H54 (cell line): ENCODE measurements around the gene SRPX2.

Source experiments
- DNase-seq: peaks from one replicate; pipeline ENCODE4 v3.0.0; 2011; ENCODE audit warnings: low spot score, mixed read lengths; ENCODE audit not compliant: insufficient read length
- FAIRE-seq: peaks from 3 replicates; lab custom pipeline; 2011; peaks lifted over from hg19 to GRCh38; lab: Jason Lieb, UNC
- POLR2A ChIP-seq: IDR thresholded peaks from 2 replicates; pipeline ENCODE4 v1.6.1; 2011; ENCODE audit warnings: low read depth, mild to moderate bottlenecking, low read length

SRPX2 gene

DNA sequence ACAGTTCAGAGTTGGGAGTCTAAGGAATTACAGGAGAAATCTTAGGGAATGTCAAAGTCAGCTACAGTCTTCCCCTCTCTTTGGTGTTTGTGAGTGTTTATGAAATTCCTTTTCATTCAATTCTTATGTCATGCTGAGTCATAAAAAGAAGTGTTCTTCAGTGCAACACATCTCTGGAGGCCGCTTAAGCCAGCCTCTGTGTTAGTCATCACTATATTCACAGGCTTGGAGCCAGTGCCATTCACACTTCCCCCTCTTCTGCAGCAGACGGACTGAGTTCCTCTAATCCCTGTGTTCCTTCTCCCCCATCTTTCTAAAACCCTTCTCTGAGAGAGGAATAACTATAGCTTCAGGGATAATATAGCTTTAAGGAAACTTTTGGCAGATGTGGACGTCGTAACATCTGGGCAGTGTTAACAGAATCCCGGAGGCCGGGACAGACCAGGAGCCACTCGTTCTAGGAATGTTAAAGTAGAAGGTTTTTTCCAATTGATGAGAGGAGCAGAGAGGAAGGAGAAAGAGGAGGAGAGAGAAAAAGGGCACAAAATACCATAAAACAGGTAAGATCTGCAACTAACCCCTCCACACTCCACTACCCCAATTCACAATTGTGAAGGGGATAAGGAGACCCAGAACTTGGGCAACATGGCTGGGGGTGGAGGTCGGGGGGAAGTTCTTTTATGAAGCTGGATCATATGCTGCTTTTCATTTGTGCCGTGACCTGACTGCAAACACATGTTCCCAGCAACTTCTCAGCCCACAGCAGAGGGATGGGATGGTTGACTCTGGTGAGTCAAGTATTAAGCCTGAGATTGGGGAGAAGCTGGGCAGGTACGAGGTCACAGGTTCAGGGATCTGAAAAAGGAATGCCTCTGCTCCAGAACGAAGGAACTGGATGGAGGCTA is at the start of gene SRPX2:
TSS of gene SRPX2 (plus strand) at position 244 of the 905 bp plus-strand sequence. CDS start 2,124 bp downstream, outside the sequence.
- TF ChIP-seq POLR2A = no peak
- peak; percentile 97 for FAIRE-seq
- peak; percentile 33 for DNase-seq

GRCh38 chrX:100596601-100597000 is 47.4 kb upstream of the SRPX2 start:
- FAIRE-seq = no peak
- TF ChIP-seq POLR2A = no peak
- no peak for DNase-seq

DNA sequence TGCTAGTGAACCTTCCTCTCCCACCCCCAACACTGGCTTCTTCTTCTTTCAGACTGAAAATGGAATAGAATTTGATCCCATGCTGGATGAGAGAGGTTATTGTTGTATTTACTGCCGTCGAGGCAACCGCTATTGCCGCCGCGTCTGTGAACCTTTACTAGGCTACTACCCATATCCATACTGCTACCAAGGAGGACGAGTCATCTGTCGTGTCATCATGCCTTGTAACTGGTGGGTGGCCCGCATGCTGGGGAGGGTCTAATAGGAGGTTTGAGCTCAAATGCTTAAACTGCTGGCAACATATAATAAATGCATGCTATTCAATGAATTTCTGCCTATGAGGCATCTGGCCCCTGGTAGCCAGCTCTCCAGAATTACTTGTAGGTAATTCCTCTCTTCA is 44.5 kb upstream of the SRPX2 start:
- no peak for TF ChIP-seq POLR2A
- no peak for FAIRE-seq
- no peak for DNase-seq

DNA sequence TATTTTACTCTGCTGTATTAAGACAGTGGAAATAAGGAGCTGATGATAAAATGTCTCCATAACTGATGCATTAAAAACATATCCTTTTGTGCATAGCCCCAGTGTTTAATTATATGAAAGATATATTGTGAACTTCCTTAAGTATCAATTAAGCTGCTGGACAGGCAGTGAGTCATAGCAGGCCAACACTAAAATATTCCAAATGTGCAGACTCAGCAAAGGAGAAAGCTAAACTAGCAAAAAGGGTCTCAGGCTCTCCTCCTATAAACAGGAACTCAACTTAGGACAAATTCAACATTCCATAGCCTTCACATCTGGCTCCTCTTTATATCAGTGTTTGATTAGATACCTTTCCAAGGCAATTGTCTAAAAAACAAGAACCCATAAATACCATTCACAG is 43.7 kb upstream of the SRPX2 start:
- no peak for TF ChIP-seq POLR2A
- DNase-seq = no peak
- no peak for FAIRE-seq

GRCh38 chrX:100600758-100601157 is 43.2 kb upstream of the SRPX2 start:
- DNase-seq (no peak), FAIRE-seq (no peak)
- TF ChIP-seq POLR2A = no peak

DNA sequence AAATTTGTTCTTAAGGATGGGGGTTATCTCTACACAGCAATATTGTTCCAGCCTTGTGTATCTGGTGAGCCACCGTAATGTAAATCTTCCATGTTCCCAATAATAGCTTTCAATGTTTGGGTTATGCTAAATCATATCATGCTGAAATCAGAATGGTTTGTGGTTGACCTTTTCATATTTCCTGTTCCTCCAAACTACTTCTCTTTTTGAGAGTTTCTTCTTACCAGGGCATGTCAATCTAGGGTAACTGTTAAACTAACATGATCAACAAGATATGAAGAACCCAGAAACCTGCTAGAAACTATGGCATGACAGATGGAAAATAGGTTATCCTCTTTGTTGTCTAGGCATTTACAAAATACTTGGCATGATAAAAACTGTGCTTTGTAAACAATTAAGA is 37.2 kb upstream of the SRPX2 start:
- TF ChIP-seq POLR2A = no peak
- DNase-seq = no peak
- FAIRE-seq = no peak

- TF ChIP-seq POLR2A = no peak
- FAIRE-seq (no peak), DNase-seq (no peak)
These were observed 34.4 kb upstream of the SRPX2 start for GRCh38 chrX:100609591-100609990.

DNA sequence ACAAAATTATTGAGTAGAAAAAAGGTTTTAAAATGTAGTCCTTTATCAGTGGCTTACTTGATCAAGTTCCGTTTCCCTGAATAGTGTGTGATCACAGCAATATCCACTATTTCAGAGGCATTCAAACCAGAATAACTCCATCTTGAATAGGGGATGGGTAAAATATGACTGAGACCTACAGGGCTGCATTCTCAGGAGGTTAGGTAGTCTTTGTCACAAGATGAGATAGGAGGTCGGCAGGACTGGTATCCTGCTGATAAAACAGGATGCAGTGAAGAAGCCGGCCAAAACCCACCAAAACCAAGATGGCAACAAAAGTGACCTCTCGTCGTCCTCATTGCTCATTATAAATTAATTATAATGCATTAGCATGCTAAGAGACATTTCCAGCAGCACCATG is 32.0 kb upstream of the SRPX2 start:
- FAIRE-seq (no peak), DNase-seq (no peak)
- TF ChIP-seq POLR2A = no peak

- DNase-seq = peak; percentile 9
- peak; percentile 64 for FAIRE-seq
- no peak for TF ChIP-seq POLR2A
These were observed 29.0 kb upstream of the SRPX2 start for GRCh38 chrX:100615005-100615404.

DNA sequence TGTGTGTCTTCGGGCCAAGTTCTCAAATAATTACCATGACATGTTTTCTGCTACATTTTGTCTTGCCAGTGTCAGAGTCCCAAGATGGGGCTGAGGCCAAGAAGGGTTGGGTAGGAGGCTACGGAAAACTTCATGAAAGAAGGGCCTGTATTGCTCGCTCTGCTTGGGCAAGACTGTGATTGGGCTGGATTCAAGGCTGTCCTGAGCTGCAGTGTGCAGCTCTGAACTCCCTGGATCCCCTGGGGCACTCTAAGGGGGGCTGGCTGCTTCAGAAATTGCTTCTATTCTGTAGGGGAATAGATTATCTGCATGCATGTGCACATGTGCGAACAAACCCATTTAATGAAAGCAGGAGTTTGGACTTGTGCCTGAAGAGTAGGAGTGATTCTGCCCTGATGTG is 21.0 kb upstream of the SRPX2 start:
- no peak for TF ChIP-seq POLR2A
- FAIRE-seq = no peak

DNA sequence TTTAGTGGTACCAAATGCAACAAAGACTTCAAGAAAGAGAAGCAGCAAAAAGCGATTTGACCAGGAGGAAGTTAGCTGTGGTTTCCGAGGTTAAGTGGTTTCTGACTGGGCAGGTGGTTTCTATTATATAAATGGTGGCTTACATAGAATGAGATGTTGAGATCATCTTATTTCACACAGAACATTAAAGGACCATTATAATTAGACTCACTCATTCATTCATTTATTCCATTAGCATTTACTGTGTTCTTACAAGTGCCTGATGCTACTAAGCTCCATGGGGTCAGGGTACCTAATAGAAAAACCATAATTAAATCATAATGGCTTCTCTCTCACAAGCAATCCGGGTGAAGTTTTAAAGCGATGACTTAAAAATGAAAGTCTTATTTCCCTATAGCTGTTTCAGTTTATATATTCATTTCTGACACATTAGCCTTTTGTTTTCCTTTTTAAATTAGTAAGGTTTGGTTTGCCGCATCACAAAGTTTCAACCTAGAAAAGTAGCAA is 18.0 kb upstream of the SRPX2 start:
- no peak for TF ChIP-seq POLR2A
- no peak for FAIRE-seq
- DNase-seq = no peak

More for the DNA sequence above, 21.0 kb upstream of the SRPX2 start:
- DNase-seq = no peak

DNA sequence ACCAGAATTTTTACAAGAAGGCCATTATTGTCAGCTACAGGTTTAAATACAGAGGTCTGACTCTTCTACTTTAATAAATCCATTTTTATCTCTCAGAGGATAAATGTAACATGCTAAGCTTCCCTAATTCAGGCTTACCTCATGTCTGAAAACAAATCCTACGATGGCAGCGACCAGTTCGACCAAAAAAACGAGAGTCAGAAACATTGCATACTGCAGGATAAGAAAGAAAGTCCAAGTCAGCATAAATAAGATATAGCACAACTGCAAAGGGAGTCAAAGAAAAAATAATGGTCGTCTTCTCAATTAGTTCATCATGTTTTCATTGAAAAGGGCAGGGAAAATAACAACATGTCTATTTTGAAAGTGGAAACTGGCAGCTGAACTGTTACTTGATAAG is 9.0 kb upstream of the SRPX2 start:
- DNase-seq (no peak), FAIRE-seq (no peak)
- no peak for TF ChIP-seq POLR2A

DNA sequence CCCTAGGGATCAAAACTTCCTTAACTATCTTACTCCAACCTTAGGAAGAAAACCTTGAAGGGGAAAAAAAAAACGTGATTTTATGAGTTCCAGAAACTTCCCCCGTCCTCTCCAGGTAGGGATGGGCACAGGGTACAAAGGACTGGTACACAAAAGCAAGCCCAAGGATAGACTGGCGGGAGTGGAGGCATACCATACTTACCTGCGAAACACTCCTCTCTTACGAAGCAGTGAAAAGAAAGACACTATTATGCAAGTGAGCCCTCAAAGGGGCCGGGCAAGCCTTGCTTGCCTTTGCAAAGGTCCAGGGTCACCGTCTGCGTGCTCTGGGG is 8.0 kb upstream of the SRPX2 start:
- no peak for DNase-seq
- no peak for TF ChIP-seq POLR2A
- FAIRE-seq = no peak

DNA sequence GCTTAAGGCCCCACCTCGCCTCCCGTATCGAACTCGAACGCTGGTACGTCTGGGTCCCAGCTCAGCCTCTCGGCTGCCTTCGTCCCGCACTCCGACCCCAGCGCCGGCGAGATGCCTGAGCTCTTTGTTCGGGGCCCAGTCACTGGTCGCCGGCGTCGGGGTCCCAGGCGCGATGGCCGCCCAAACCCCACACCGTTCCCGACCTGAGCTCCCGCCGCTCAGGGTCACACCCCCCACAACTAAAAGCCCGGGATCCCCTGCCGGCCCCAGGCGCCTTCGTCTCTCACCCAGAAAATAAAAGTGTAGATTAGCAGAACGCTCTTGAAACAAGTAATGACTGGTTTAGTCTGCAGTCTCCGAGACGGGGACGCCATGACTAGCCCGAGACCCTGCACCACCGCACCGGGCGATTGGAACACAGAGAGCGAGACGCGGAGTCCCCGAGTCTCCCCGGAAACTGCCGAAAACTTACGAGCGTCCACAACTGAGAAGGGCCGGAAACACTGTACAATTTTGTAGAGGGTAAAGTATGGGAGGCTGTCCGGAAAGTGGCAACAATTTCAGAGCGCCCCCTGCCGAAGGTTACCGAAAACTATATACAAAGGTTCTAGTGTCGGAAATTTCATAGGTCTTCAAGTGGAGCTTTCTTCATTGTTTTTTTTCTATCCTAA is 7.5 kb upstream of the SRPX2 start, which contains the start of gene TSPAN6:
TSS of gene TSPAN6 (minus strand) at position 486 of the 671 bp plus-strand sequence. CDS start at position 374, 112 bp downstream.
- DNase-seq = peak; percentile 56
- no peak for TF ChIP-seq POLR2A
- peak; percentile 75 for FAIRE-seq
